PC-3 (cell line): ENCODE data around the gene SULF2. TPM values are rescaled to one million over a fixed set of nuclear protein-coding genes. Genes with fewer than 3 reads are reported as not detected.

Source experiments
- ATAC-seq: fragments of 200-7000 bp; cut with Tn5 transposase; 2 replicates; pipeline ENCODE4 v1.9.1; 2020; ENCODE audit warnings: mild to moderate bottlenecking, moderate library complexity
- BruUV-seq: library from RNA; stranded (reverse); fragments of 400-500 nt; replicated peaks from 2 replicates; lab custom pipeline; 2021; lab: Mats Ljungman, UMichigan
- CTCF ChIA-PET: fragments of 300-600 bp; sonication (Branson Sonifier 250); formaldehyde crosslinking; loops from one replicate; lab custom pipeline; 2022; ENCODE audit warnings: antibody characterized with exemption; lab: Charles Lee
- POLR2A ChIA-PET: fragments of 300-600 bp; sonication (Branson Sonifier 250); formaldehyde crosslinking; loops from one replicate; lab custom pipeline; 2022; ENCODE audit warnings: antibody characterized with exemption; ENCODE audit not compliant: unreplicated experiment; lab: Charles Lee
- DNase-seq: peaks from one replicate; pipeline ENCODE4 v3.0.0-alpha.2; 2015
- H2AFZ ChIP-seq: fragments of 300-600 bp; sonication (generic); 2 replicates; pipeline ENCODE4 v1.6.0; 2016; ENCODE audit warnings: antibody characterized with exemption, low read length
- H3F3A ChIP-seq: fragments of 300-600 bp; sonication (generic); one replicate; pipeline ENCODE4 v1.6.0; 2017; ENCODE audit warnings: antibody characterized with exemption, low read length, control low read depth, mild to moderate bottlenecking; ENCODE audit not compliant: unreplicated experiment
- H3K27ac ChIP-seq: fragments of 300-600 bp; sonication (generic); 2 replicates; pipeline ENCODE4 v1.5.1; 2016; ENCODE audit warnings: mild to moderate bottlenecking, low read length
- H3K27me3 ChIP-seq: fragments of 300-600 bp; sonication (generic); 2 replicates; pipeline ENCODE4 v1.6.1; 2016; ENCODE audit warnings: low read length, mixed read lengths
- H3K36me3 ChIP-seq: fragments of 300-600 bp; sonication (generic); 2 replicates; pipeline ENCODE4 v1.6.1; 2016; ENCODE audit warnings: low read depth, mixed run types, low read length, mixed read lengths
- H3K4me1 ChIP-seq: fragments of 300-600 bp; sonication (generic); 2 replicates; pipeline ENCODE4 v1.5.1; 2016; ENCODE audit warnings: low read length; ENCODE audit not compliant: insufficient read depth
- H3K4me2 ChIP-seq: fragments of 300-600 bp; sonication (generic); 2 replicates; pipeline ENCODE4 v1.6.0; 2016; ENCODE audit warnings: low read length
- H3K4me3 ChIP-seq: fragments of 300-600 bp; sonication (generic); 2 replicates; pipeline ENCODE4 v1.5.1; 2016; ENCODE audit warnings: mild to moderate bottlenecking, low read length, mixed read lengths
- H3K79me2 ChIP-seq: fragments of 300-600 bp; sonication (generic); 2 replicates; pipeline ENCODE4 v1.6.1; 2017; ENCODE audit warnings: low read length, mixed read lengths
- H3K9ac ChIP-seq: fragments of 300-600 bp; sonication (generic); 2 replicates; pipeline ENCODE4 v1.6.0; 2016; ENCODE audit warnings: mild to moderate bottlenecking, low read length
- H3K9me2 ChIP-seq: fragments of 300-600 bp; sonication (generic); replicated peaks from 2 replicates; pipeline ENCODE4 v1.6.1; 2016; ENCODE audit warnings: mixed run types, low read length, mixed read lengths
- H3K9me3 ChIP-seq: fragments of 300-600 bp; sonication (generic); 2 replicates; pipeline ENCODE4 v1.6.1; 2016; ENCODE audit warnings: low read length, mixed read lengths
- H4K20me1 ChIP-seq: fragments of 300-600 bp; sonication (generic); 2 replicates; pipeline ENCODE4 v1.6.1; 2016; ENCODE audit warnings: low read length, mixed read lengths
- CTCF ChIP-seq: fragments of 300-600 bp; sonication (generic); conservative IDR thresholded peaks from 2 replicates; pipeline ENCODE4 v1.5.1; 2017; ENCODE audit warnings: antibody characterized with exemption, low read depth, mild to moderate bottlenecking, low read length
- EZH2 ChIP-seq: fragments of 300-600 bp; sonication (generic); IDR thresholded peaks from one replicate; pipeline ENCODE4 v1.6.1; 2017; ENCODE audit warnings: antibody characterized with exemption, mild to moderate bottlenecking, low read length; ENCODE audit not compliant: unreplicated experiment
- EZH2phosphoT487 ChIP-seq: fragments of 300-600 bp; sonication (generic); IDR thresholded peaks from 2 replicates; pipeline ENCODE4 v1.6.1; 2018; ENCODE audit warnings: mild to moderate bottlenecking, antibody characterized with exemption, low read length, borderline replicate concordance
- intact Hi-C: fragments of 100-400 bp; cut with micrococcal nuclease; formaldehyde crosslinking; loops from 2 replicates; pipeline ENCODE4 v1.9.0; 2023
- total RNA-seq: library from RNA; depleted of rRNA; stranded (reverse); fragments of >200 nt; gene quantifications from 2 replicates; pipeline ENCODE4 v1.2.3, GENCODE V29; 2014

Gene SULF2
- total RNA-seq, 1 experiment from 2014 or later: 340 TPM

GRCh38 chr20:47775841-47776240 lies 9.4 kb downstream of the SULF2 start:
- H3F3A ChIP-seq: no peaks in the 10 kb centered on the region
- DNase-seq (no peak), ATAC-seq (no peak)
- intact Hi-C loops: no loop called here
- H3K27ac ChIP-seq: no peak overlapping the region
- no peak overlapping the region for H3K4me2 ChIP-seq
- H3K9me3 ChIP-seq: no peaks in the 10 kb centered on the region
- H3K4me1 ChIP-seq: no peaks in the 10 kb centered on the region
- H3K4me3 ChIP-seq: no peak overlapping the region
- peaks cover 34% of the 10 kb centered on the region for H3K36me3 ChIP-seq
- no peaks in the 10 kb centered on the region for H3K27me3 ChIP-seq
- no TSS peak for BruUV-seq
- H3K9me2 ChIP-seq: no peaks in the 10 kb centered on the region
- peaks cover 100% of the 10 kb centered on the region for H3K79me2 ChIP-seq
- ChIA-PET CTCF (no interaction called here), POLR2A (interaction anchor here (0.6 kb wide), 1 partner anchor 533 kb away, joined by 11 read pairs; no protein-coding TSS in a partner anchor)
- no peak for TF ChIP-seq CTCF
- no peak for TF ChIP-seq EZH2phosphoT487
- TF ChIP-seq EZH2: no peak
- H3K9ac ChIP-seq: no peak overlapping the region
- peaks cover 74% of the 10 kb centered on the region for H4K20me1 ChIP-seq
- no peak overlapping the region for H2AFZ ChIP-seq

- Histone ChIP-seq H3K9me3 (no peaks in the 10 kb centered on the region), H3K27me3 (no peaks in the 10 kb centered on the region), H3K9ac (no peak overlapping the region), H2AFZ (no peak overlapping the region), H3K27ac (no peak overlapping the region), H4K20me1 (peaks cover 82% of the 10 kb centered on the region), H3K4me2 (no peak overlapping the region), H3K9me2 (no peaks in the 10 kb centered on the region), H3K4me1 (no peaks in the 10 kb centered on the region), H3K79me2 (peaks cover 100% of the 10 kb centered on the region), H3K4me3 (no peak overlapping the region), H3F3A (no peaks in the 10 kb centered on the region), H3K36me3 (peaks cover 42% of the 10 kb centered on the region)
- DNase-seq (no peak), ATAC-seq (no peak)
- ChIA-PET POLR2A (interaction anchor here (0.6 kb wide), 1 partner anchor 534 kb away, joined by 11 read pairs; no protein-coding TSS in a partner anchor), CTCF (no interaction called here)
- BruUV-seq: no TSS peak
- TF ChIP-seq EZH2 (no peak), CTCF (no peak)
- intact Hi-C loops: no loop called here
Observed at GRCh38 chr20:47775039-47775438, 10.2 kb downstream of the SULF2 start.

GRCh38 chr20:47774131-47774777 lies 11.0 kb downstream of the SULF2 start:
- BruUV-seq: no TSS peak
- peaks cover 81% of the 10 kb centered on the region for H4K20me1 ChIP-seq
- H3K4me3 ChIP-seq: no peak overlapping the region
- H3K79me2 ChIP-seq: peaks cover 100% of the 10 kb centered on the region
- no peaks in the 10 kb centered on the region for H3K9me2 ChIP-seq
- no peaks in the 10 kb centered on the region for H3K27me3 ChIP-seq
- H3K27ac ChIP-seq: no peak overlapping the region
- DNase-seq (no peak), ATAC-seq (no peak)
- no peaks in the 10 kb centered on the region for H3K4me1 ChIP-seq
- H3F3A ChIP-seq: no peaks in the 10 kb centered on the region
- H3K36me3 ChIP-seq: peaks cover 42% of the 10 kb centered on the region
- no peak for TF ChIP-seq EZH2phosphoT487
- no peak for TF ChIP-seq EZH2
- TF ChIP-seq CTCF: no peak
- POLR2A ChIA-PET: no interaction called here
- no peak overlapping the region for H3K4me2 ChIP-seq
- H3K9ac ChIP-seq: no peak overlapping the region
- no peak overlapping the region for H2AFZ ChIP-seq
- intact Hi-C loops: no loop called here
- CTCF ChIA-PET: no interaction called here
- no peaks in the 10 kb centered on the region for H3K9me3 ChIP-seq
